ENCODE data around the gene ADRA2C.

DNA sequence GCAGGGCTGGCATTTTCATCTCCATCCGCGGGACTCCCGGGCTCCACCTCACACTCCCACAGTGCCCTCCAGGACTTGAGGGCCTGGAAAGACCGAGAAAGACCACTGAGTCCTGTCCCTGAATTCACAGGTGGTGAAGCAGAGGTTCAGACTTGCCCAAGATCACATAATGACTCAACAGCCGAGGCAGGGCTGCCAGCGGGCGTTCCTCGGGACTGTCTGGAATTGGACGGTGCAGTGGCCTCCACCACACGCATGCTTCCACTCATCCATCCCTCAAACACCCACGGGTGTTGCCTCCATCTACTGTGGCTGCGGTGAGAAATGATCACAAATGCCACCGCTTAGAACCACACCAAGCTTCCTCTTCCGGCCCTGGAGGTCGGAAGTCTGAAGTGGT, 6.9 kb upstream of the ADRA2C start:
- no peak for TF ChIP-seq EP300 (IDR thresholded peaks at IDR 0.05; ENCODE audit: borderline replicate concordance)
- TF ChIP-seq, protein P1, sequence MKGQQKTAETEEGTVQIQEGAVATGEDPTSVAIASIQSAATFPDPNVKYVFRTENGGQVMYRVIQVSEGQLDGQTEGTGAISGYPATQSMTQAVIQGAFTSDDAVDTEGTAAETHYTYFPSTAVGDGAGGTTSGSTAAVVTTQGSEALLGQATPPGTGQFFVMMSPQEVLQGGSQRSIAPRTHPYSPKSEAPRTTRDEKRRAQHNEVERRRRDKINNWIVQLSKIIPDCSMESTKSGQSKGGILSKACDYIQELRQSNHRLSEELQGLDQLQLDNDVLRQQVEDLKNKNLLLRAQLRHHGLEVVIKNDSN (IDR thresholded peaks at IDR 0.05): no peak
- TF ChIP-seq TAF1 (IDR thresholded peaks at IDR 0.05; ENCODE audit: low read depth): no peak
- TF ChIP-seq RAD21 (IDR thresholded peaks at IDR 0.05; ENCODE audit: low read depth): no peak
- no peak for TF ChIP-seq YY1 (IDR thresholded peaks at IDR 0.05; ENCODE audit: low read depth)
